Jurkat, Clone E6-1 (cell line): ENCODE measurements around the gene NFAM1.
A peak's percentile ranks its signal among the peaks of the same experiment; 100 is the strongest.

Source experiments
- DNase-seq: peaks from one replicate; pipeline ENCODE4 v3.0.0-alpha.2; 2011; ENCODE audit warnings: low read depth, low spot score
- H3K4me3 ChIP-seq: 2 replicates; pipeline ENCODE4 v1.5.1; 2011; ENCODE audit warnings: mild to moderate bottlenecking, low read length, control low read depth, moderate library complexity

Gene NFAM1

DNA sequence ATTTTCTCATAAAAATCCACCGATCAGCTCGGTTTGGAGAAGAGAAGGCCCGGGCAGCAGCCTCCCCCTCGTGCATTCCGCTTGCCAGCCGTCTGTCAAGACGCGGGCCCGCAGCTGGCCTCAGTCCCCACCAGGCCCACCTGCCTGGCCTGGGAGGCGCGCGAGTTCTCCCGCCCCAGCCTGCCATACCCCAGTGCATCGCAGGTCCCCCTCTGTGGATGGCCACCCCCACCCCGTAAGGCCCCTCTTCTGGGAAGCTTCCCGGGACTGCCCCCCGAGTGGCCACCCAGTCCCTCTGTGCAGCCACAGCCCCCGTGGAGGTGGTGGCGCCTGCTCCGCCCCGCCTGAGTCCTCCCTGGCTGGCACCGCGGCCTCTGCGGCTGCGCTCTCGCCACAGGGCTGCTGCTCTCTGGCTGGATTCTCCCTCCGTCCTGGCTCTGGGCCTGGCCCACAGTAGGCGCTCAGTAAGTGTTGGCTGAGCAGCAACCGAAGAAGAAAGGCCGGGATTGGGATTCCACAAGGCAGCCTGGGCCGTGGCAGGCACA lies 87.8 kb downstream of the NFAM1 start:
- peak overlapping the region; percentile 39; the same call in 1 of the 2 replicates for H3K4me3 ChIP-seq
- DNase-seq: no peak

DNA sequence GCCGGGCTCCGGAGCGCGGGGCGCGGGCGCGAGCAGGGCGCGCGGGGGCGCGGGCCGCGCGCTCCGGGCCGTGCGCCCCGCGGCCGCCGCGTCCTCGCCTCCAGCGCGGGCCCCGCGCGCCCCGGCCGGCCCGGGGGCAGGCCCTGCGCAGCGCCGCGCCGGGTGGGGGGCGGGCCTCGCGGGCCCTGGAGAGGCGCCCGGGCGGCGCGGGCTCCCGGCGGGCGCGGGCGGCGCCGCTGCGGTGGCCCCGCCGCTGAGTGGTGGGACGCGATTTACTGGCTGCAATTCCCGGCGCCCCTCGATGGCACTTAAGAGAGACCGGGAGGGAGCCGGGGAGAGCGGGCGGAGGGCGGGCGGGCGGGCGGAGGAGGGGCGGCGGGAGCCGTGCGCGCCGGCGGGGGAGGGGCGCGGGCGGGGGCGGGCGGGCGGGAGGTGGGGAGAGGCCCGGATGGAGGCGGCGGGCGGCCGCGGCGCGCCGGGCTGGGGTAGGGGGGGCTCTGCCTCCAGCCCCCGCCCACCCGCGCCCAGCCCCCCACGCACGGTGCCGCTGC lies 88.6 kb downstream of the NFAM1 start:
- no peak for DNase-seq
- peak overlapping the region; percentile 61 for H3K4me3 ChIP-seq

DNA sequence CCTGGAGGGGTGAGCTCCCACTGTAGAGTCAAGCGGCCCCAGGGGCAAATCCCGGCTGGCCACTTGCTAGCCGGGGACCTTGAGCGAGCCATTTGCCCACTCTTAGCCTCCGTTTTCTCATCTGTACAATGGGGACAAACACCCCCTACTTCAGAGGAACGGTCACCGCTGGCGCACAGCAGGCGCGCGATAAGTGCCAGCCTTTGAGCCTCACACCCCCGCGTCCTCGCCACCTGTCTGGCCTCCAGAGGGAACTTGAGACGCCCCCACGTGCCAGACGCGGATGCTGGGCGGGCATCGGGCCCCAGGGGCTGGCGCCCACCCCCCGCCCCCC lies 89.1 kb downstream of the NFAM1 start:
- DNase-seq: no peak
- peak overlapping the region; percentile 61 for H3K4me3 ChIP-seq

DNA sequence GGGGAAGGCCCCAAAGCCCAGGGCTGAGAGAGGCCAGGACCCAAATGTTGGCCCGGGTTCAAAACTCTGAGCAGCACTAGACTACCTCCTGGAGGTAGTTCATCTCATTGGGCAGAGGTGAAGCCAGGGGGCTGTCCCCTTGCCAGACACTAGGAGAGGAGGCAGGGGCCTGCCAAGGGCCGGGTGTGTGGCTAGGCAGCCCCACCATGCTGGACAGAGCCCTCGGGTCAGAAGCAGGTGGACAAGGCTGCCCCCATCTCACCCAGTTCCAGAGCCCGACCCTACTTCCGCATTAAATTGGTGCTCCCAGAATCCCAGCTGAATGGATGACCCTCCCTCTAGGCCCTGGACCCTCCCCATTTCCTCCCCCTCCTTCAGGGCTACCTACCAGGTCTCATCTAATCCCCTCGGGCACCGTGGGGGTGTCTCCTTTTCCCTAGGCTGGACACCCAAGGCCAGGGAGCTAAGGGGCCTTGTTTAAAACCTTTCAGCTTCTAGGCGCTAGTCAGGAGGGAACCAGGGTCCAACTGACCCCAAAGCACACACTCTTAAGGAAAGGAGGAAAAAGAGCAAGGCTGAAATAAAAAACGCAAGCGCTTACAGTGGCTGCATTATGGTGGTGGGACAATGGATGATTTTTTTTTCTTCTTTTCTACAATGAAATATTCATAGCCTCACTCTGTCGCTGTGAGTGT lies 89.6 kb downstream of the NFAM1 start:
- DNase-seq: no peak
- H3K4me3 ChIP-seq: peak overlapping the region; percentile 61

DNA sequence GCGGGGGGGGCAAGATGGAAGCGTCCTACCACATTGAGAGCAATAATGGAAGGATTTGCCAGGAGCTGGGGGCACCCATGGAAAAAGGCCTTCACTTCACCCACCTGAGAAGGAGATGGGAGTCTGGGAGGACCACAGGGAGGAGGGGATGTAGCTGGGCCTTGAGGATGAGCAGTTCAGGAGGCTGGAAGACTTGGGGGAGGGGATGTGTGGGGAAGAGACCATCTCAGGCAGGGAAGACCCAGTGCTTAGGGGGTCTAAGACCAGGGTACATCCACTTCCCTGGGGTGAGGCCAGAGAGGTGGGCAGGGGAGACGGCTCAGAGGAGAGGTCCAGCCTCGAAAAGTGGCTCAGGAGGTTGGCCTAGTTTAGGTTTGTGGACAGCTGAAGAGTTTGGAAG lies 90.4 kb downstream of the NFAM1 start:
- no peak for DNase-seq
- no peak overlapping the region for H3K4me3 ChIP-seq

DNA sequence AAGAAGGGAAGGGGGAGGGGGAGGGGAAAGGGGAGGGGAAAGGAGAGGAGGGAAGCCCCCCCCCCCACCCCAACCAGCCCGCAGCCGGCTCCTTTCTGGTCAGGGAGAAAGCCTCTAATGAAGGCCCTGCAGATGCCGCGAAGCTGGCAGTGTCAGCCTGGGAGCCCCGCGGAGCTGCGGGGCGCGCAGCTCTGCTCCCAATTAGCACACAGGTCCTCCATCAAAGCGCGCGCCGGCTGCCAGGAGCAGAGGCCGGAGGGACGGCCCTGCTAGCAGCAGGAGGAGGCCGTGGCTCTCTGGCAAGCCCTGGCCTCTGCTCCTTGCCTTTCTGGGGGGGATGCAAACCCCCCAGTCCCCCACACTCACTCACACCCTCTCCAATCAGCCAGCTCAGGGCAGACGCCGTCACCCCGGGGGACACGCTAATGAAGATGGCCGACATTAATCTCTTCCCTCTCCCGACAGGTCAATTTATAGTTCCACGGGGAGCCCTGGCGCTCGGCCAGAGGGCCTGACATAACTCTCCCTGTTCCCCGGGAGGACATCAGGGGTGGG lies 91.3 kb downstream of the NFAM1 start:
- no peak overlapping the region for H3K4me3 ChIP-seq
- no peak for DNase-seq

DNA sequence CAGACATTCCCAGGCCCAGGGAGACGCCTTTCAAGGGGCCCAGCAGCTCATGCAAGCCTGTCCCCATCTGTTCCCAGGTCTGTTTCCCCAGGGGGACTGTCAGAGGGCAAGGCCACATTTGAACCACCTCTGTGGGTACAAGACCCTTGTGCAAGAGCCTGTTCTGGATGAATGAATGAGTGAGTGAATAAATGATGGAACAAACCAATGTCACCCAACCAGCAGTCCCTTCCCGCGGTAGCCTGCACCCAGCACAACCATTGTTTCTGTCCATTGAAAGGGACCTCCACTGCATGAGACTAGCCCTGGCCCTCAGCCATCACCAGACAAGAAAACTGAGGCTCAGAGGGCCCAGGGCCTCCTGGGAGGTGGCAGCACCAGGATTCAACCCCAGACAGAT lies 92.1 kb downstream of the NFAM1 start:
- no peak overlapping the region for H3K4me3 ChIP-seq
- no peak for DNase-seq

DNA sequence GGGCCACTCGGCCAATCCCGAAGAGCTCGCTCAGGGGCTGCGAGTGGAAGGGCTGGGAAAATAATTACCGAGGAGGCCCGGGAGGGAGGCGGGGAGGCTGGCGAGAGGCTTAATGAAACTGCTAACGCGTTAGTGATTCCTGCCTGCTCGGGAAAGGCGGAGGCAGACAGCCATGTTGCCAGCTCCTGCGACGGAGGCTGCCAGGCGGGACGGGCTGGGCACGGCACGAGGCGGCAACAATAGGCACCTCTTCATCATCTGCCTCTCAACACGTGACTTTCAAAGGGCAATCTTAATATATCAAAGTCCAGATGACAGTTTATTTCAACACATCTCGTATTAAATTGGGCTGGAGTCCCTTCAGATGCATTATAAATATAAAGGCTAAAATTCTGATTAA lies 93.7 kb downstream of the NFAM1 start:
- DNase-seq: no peak
- H3K4me3 ChIP-seq: no peak overlapping the region

DNA sequence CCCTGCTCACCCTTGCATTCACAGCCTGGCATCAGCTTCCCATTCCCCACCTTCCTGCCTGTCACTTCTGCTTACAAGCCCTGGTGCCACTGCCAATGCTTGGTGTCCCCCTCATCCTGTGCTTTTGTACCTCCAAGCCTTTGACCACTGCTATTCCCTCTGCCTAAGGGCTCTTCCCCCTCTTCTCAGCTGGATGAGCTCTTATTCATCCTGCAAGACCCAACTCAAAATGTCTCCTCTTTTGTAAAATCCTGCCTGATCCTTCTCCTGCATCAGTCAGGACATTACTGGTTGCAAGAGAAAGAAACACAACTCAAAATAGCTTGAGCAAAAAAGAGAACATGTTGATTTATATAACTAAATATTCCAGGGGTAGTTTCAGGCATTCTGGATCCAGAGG lies 94.8 kb downstream of the NFAM1 start:
- no peak for DNase-seq
- H3K4me3 ChIP-seq: no peak overlapping the region

DNA sequence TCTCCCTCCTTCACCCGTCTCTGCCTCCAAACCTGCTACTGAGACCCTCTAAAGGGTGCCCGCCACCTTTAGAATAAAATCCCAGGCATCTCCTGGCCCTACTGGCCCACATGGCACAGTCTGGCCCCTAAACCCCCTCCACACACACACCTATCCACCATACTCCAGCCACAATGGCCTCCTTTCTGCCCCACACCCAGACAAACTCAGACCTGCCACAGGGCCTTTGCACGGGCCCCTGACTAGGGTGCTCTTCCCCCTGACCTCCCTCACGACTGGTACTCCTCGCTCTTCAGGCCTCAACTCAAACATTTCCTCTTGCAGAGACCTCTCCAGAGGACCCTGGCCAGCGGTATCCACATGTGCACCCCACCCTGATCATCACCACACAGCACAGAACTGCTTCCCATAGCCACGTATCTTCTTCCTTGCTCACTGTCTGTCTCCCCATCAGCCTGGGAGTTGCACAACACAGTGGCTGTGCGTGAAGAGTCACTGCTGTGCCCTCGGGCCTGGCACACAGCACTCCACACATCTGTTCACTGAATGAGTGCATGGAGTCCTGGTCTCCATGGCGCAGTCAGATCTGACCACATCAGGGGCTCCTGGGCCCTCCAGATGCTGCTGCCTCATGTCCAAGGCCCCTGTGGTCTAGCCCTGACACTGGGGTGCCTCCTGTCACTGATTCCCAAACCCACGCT lies 95.5 kb downstream of the NFAM1 start:
- no peak overlapping the region for H3K4me3 ChIP-seq
- DNase-seq: no peak

DNA sequence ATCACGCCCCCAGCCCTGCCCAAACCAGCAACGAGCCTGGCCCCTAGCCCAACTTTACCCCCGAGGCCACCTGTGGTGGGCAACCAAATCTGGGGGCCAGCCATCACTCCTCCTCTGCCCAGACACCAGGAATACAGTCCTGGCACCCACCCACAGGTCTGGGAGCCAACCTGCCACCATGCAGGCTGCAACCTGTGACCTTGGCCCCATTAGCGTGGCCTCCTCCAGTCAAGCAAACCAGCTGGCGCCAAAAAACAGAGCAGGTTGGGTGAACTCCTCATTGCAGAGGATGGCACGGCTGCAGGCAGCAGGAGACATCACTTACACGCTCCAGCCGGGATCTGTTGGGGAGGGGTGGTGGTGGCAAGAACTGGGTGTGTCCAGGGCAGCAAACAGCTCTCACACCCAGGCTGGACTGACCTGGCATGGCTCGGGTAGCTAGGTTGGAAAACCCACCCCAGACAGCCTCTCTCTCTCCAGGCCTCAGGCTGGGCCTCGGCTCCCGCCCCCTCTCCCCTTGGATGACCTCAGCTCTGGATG lies 96.3 kb downstream of the NFAM1 start:
- no peak overlapping the region for H3K4me3 ChIP-seq
- DNase-seq: no peak

DNA sequence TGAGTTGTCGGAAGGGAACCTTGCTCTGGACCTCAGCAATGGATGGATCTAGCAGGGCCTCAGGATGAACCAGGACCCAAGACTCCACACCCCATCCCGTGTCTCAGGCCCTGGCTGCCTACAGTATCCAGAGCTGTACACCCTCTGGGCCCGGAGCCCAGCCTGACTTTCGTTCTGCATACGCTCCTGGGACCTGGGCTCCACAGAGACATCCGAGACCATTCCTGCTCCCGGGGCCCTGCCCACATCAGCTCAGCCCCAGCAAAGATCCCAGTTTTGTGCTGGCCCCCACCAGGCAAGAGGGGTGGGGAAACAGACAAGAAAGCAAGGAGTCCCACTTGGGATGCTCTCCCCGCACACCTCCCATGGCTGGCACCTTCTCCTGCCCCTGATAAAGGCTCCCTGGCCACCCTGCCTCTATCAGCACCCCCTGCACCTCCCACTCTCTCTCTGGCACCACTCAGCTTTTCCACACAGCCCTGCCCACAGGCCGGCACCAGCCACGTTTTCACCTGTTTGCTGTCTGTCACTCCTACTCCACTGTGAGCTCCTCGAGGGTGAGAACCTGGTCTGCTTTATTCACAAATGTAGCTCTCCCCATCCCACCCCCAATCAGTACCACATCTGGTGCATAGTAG lies 97.2 kb downstream of the NFAM1 start:
- no peak overlapping the region for H3K4me3 ChIP-seq
- DNase-seq: no peak

DNA sequence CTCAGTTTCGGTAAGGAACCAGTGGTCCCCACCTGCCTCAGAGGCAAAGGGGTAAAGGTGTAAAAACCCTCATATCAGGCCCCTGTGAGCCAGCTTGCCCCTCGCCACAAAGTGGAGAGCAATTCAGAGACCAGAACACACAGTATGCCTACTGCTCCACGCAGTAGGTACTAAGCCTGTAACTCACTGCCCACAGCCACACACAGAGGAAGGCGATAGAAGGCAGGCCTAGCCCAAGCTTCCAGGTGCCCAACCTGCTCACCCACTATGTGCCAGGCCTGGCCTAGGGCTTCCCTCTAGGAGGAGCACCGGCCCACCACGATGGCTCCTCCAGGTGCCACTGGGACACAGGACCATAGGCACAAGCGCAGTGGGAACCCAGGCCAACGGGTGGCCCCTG lies 98.7 kb downstream of the NFAM1 start:
- H3K4me3 ChIP-seq: no peak overlapping the region
- no peak for DNase-seq

DNA sequence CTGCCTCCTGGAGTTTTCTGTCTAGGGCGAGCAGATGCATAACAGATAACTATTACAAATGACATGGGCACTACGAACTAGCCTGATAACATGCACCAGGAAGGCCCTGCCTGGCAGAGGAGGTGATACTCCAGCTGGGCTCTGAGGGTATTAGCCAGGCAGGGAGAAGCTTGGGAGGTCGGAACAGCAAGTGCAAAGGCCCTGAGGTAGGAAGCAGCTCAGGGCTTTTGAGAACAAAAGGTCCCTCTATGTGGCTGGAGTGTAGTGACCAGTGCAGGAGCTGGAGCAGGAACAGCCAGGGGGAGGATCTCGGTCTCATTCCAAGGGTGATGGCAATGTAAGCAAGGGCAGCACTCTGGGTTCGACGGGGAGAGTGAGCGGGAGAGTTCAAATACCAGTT lies 100.1 kb downstream of the NFAM1 start:
- H3K4me3 ChIP-seq: no peak overlapping the region
- no peak for DNase-seq

DNA sequence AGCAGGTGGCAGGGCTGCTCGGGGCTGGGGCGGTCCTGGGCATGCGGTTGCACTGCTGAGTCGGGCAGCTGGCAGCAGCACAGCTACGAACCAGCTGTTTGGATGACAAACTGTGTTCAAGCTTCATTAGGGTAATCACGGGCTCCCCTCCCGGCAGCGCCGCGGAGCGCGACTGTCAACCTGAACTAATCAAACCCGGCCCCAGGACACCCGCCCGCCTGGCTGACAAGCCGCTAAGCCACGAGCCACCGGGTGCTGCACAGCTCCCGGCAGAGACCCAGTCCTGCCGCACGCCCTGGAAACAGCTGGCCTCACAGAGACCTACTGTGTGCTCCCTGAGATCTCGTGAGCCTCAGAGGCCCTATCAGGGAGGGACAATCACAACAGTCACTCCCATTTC lies 101.2 kb downstream of the NFAM1 start:
- DNase-seq: no peak
- no peak overlapping the region for H3K4me3 ChIP-seq
